Astrocyte (in vitro differentiated cells and primary cell): ENCODE data around the gene CABP4.

Experiments used
- CTCF ChIP-seq: IDR thresholded peaks from 2 replicates; pipeline ENCODE4 v1.5.1; 2011; ENCODE audit warnings: low read depth, mild to moderate bottlenecking, inconsistent platforms, low read length, moderate library complexity; ENCODE audit not compliant: insufficient read depth
- EZH2 ChIP-seq: IDR thresholded peaks from 2 replicates; pipeline ENCODE4 v1.6.1; 2012; ENCODE audit warnings: mild to moderate bottlenecking, low read length, inconsistent platforms; ENCODE audit not compliant: insufficient read depth

- TF ChIP-seq CTCF (no peak), EZH2 (no peak)
These were observed 45.9 kb downstream of the CABP4 start for GRCh38 chr11:67500831-67501715.
